ENCODE data around the gene MARK2. TPM values are rescaled to one million over a fixed set of nuclear protein-coding genes. Genes with fewer than 3 reads are reported as not detected.
"Not testable (repeated sequence)": the region's sequence is repeated elsewhere in the genome, so short reads cannot be mapped to it uniquely, and the experiment has no call there.

Gene MARK2
- 10 to 100 TPM; 12.2 to 15.5 TPM for total RNA-seq
- 10 to 100 TPM; 32.4 to 32.5 TPM for polyA plus RNA-seq (ENCODE audit: insufficient read length in 2 of 2)
- long read RNA-seq, donor 1, partial matches to known transcripts: 6 of 7 reads
- long read RNA-seq, donor 1, other reads (novel, unspliced or antisense): 0 of 7 reads
- long read RNA-seq, donor 2: 0 reads
- long read RNA-seq, donor 3, partial matches to known transcripts: 10 of 10 reads
- long read RNA-seq, donor 3, other reads (novel, unspliced or antisense): 0 of 10 reads
- long read RNA-seq, donor 4, partial matches to known transcripts: 8 of 9 reads
- long read RNA-seq, donor 4, other reads (novel, unspliced or antisense): 0 of 9 reads

- Histone ChIP-seq H3K4me1 (ENCODE audit: control insufficient read depth, insufficient read depth, low read length) (peaks cover 42% of the 10 kb centered on the region), H3K27ac (ENCODE audit: low read depth, low read length) (peak within 1 kb of the TSS; percentile 49)
Observed at GRCh38 chr11:63838678-63839507, at the start of gene MARK2. TSS of gene MARK2 (plus strand) at chr11:63839110. CDS start at chr11:63839507, 397 bp downstream.

GRCh38 chr11:63791495-63792167, 47.3 kb upstream of the MARK2 start:
- DNase-seq (ENCODE audit: low read depth in 4 of 6, low spot score in 6 of 6): no peak
- H3K27ac ChIP-seq (ENCODE audit: low read depth, low read length): no peak overlapping the region
- no peaks in the 10 kb centered on the region for H3K27me3 ChIP-seq (ENCODE audit: control insufficient read depth, insufficient read depth, low read length)

More at GRCh38 chr11:63838678-63839507, at the start of gene MARK2:
- H3K27me3 ChIP-seq (ENCODE audit: control insufficient read depth, insufficient read depth, low read length): no peaks in the 10 kb centered on the region
- peak; percentile 97 to 100 (median 99) for DNase-seq (ENCODE audit: low read depth in 4 of 6, low spot score in 6 of 6)
- peak within 1 kb of the TSS; percentile 80 for H3K4me3 ChIP-seq (ENCODE audit: low read depth, low read length)
- WGBS (ENCODE audit: insufficient coverage): under 1% methylated on average over 100 of the region's 100 CpGs
- H3K9me3 ChIP-seq (ENCODE audit: control insufficient read depth, insufficient read depth, low read length): no peaks in the 10 kb centered on the region
- peaks cover 4% of the 10 kb centered on the region for H3K36me3 ChIP-seq (ENCODE audit: control insufficient read depth, insufficient read depth, low read length)

GRCh38 chr11:63793161-63793560, 45.7 kb upstream of the MARK2 start:
- Histone ChIP-seq H3K4me3 (ENCODE audit: low read depth, low read length) (no peak overlapping the region), H3K36me3 (ENCODE audit: control insufficient read depth, insufficient read depth, low read length) (no peaks in the 10 kb centered on the region), H3K27ac (ENCODE audit: low read depth, low read length) (no peak overlapping the region)

More at GRCh38 chr11:63791495-63792167, 47.3 kb upstream of the MARK2 start:
- Histone ChIP-seq H3K4me3 (ENCODE audit: low read depth, low read length) (no peak overlapping the region), H3K9me3 (ENCODE audit: control insufficient read depth, insufficient read depth, low read length) (no peaks in the 10 kb centered on the region), H3K36me3 (ENCODE audit: control insufficient read depth, insufficient read depth, low read length) (no peaks in the 10 kb centered on the region), H3K4me1 (ENCODE audit: control insufficient read depth, insufficient read depth, low read length) (no peaks in the 10 kb centered on the region)
- WGBS (ENCODE audit: insufficient coverage): 94% methylated on average over 2 of the region's 6 CpGs

GRCh38 chr11:63795066-63795465, 43.8 kb upstream of the MARK2 start:
- WGBS (ENCODE audit: insufficient coverage): 87% methylated on average over 9 of the region's 11 CpGs
- Histone ChIP-seq H3K27ac (ENCODE audit: low read depth, low read length) (no peak overlapping the region), H3K9me3 (ENCODE audit: control insufficient read depth, insufficient read depth, low read length) (no peaks in the 10 kb centered on the region), H3K36me3 (ENCODE audit: control insufficient read depth, insufficient read depth, low read length) (no peaks in the 10 kb centered on the region), H3K4me3 (ENCODE audit: low read depth, low read length) (no peak overlapping the region), H3K27me3 (ENCODE audit: control insufficient read depth, insufficient read depth, low read length) (no peaks in the 10 kb centered on the region), H3K4me1 (ENCODE audit: control insufficient read depth, insufficient read depth, low read length) (no peaks in the 10 kb centered on the region)
- DNase-seq (ENCODE audit: low read depth in 4 of 6, low spot score in 6 of 6): no peak

More at GRCh38 chr11:63793161-63793560, 45.7 kb upstream of the MARK2 start:
- no peaks in the 10 kb centered on the region for H3K27me3 ChIP-seq (ENCODE audit: control insufficient read depth, insufficient read depth, low read length)
- H3K4me1 ChIP-seq (ENCODE audit: control insufficient read depth, insufficient read depth, low read length): no peaks in the 10 kb centered on the region
- DNase-seq (ENCODE audit: low read depth in 4 of 6, low spot score in 6 of 6): no peak
- H3K9me3 ChIP-seq (ENCODE audit: control insufficient read depth, insufficient read depth, low read length): no peaks in the 10 kb centered on the region

DNA sequence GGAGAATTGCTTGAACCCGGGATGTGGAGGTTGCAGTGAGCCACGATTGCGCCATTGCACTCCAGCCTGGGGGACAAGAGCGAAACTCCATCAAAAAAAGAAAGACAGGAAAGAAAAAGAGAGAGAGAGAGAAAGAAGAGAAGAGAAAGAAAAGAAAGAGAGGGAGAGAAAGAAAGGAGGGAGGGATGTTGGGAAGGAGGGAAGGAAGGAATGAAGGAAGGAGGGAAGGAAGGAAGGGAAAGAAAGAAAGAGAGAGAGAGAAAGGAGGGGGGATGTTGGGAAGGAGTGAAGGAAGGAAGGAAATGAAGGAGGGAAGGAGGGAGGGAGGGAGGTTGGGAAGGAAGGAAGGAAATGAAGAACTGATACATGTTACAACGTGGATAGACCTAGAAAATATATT, 38.0 kb upstream of the MARK2 start:
- Histone ChIP-seq H3K27ac (ENCODE audit: low read depth, low read length) (no peak overlapping the region), H3K4me1 (ENCODE audit: control insufficient read depth, insufficient read depth, low read length) (no peaks in the 10 kb centered on the region)
- 97% methylated on average over 4 of the region's 5 CpGs for WGBS (ENCODE audit: insufficient coverage)

DNA sequence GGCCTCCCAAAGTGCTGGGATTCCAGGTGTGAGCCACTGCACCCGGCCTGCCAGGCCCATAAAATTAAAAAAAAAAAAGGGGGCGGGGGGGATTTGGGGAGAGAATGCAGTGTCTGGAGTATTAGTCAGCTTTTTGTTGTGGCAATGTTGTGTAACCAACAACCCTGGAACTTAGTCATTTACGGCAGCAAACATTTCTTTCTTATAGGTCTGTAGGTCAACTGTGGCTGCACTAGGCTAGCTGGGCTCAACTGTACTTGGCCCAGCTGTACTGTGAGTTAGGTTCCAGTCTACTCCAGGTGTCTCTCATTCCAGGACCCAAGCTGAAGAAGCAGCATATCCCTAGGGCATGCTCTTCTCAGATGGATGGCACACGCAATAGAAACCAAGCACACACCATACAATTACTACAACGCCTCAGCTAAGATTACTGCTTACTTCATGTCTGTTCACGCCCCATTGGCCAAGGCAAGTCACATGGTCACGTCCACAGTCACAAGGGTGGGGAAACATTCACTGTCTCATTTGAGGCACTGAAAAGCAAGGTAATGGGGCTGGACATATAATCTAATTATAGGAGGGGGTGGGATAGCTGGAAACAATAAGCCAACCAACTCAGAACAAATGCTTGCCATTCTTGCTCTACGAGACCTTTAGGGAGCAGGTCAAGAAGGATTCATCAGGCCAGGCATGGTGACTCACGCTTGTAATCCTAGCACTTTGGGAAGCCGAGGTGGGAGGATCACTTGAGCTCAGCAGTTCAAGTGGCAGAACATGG, 36.1 kb upstream of the MARK2 start:
- H3K36me3 ChIP-seq (ENCODE audit: control insufficient read depth, insufficient read depth, low read length): no peaks in the 10 kb centered on the region
- no peaks in the 10 kb centered on the region for H3K9me3 ChIP-seq (ENCODE audit: control insufficient read depth, insufficient read depth, low read length)
- H3K4me3 ChIP-seq (ENCODE audit: low read depth, low read length): no peak overlapping the region
- H3K27ac ChIP-seq (ENCODE audit: low read depth, low read length): no peak overlapping the region
- H3K4me1 ChIP-seq (ENCODE audit: control insufficient read depth, insufficient read depth, low read length): no peaks in the 10 kb centered on the region
- WGBS (ENCODE audit: insufficient coverage): 93% methylated on average over 6 of the region's 10 CpGs
- H3K27me3 ChIP-seq (ENCODE audit: control insufficient read depth, insufficient read depth, low read length): no peaks in the 10 kb centered on the region
- DNase-seq (ENCODE audit: low read depth in 4 of 6, low spot score in 6 of 6): peak in 1 of 6 donors; percentile 51

More for the DNA sequence above, 38.0 kb upstream of the MARK2 start:
- no peak for DNase-seq (ENCODE audit: low read depth in 4 of 6, low spot score in 6 of 6)
- Histone ChIP-seq H3K36me3 (ENCODE audit: control insufficient read depth, insufficient read depth, low read length) (no peaks in the 10 kb centered on the region), H3K9me3 (ENCODE audit: control insufficient read depth, insufficient read depth, low read length) (no peaks in the 10 kb centered on the region), H3K27me3 (ENCODE audit: control insufficient read depth, insufficient read depth, low read length) (no peaks in the 10 kb centered on the region), H3K4me3 (ENCODE audit: low read depth, low read length) (no peak overlapping the region)

DNA sequence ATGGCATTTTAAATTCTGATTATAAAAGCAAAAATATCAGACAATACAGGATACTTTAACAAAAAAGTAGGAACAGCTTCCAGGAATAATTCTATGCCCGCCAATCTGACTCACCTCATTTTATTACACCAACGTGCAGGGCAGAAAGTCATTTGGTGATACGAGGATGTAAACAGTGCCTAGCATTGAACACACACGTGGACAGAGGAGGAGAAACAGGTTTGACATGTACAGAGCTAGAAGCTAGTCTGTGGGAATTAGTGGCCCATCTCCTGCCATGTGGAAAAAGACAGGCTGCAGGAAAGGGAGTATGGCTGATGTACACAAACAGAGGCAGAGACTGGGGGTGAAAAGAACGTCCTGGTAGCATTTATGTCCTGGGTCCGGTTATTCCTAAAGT, 34.7 kb upstream of the MARK2 start:
- Histone ChIP-seq H3K4me3 (ENCODE audit: low read depth, low read length) (no peak overlapping the region), H3K9me3 (ENCODE audit: control insufficient read depth, insufficient read depth, low read length) (no peaks in the 10 kb centered on the region), H3K27ac (ENCODE audit: low read depth, low read length) (no peak overlapping the region), H3K36me3 (ENCODE audit: control insufficient read depth, insufficient read depth, low read length) (no peaks in the 10 kb centered on the region), H3K4me1 (ENCODE audit: control insufficient read depth, insufficient read depth, low read length) (no peaks in the 10 kb centered on the region), H3K27me3 (ENCODE audit: control insufficient read depth, insufficient read depth, low read length) (no peaks in the 10 kb centered on the region)
- 78% methylated on average over 2 of the region's 6 CpGs for WGBS (ENCODE audit: insufficient coverage)
- no peak for DNase-seq (ENCODE audit: low read depth in 4 of 6, low spot score in 6 of 6)

DNA sequence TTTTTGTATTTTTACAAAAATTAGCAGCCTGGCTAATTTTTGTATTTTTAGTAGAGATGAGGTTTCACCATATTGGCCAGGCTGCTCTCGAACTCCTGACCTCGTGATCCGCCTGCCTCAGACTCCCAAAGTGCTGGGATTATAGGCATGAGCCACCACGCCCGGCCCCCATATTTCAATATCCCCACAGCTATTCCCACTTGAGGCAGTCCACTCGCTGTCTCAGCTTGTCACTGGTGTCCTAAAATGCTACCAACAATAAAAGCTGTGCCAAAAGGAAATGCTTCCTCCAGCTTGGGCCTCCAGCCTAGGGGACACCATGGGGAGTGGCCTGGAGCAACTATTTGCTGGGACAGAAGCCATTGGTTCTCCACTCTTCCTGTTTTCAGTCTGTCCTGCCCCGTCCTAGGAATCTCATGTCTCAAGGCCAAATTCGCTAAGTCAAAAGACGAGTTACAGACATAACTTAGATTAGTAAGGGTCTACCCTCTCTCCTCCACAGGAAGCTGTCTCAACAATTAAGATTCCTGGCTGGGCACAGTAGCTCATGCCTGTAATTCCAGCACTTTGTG, 33.0 kb upstream of the MARK2 start:
- no peak overlapping the region for H3K27ac ChIP-seq (ENCODE audit: low read depth, low read length)
- no peak for DNase-seq (ENCODE audit: low read depth in 4 of 6, low spot score in 6 of 6)

DNA sequence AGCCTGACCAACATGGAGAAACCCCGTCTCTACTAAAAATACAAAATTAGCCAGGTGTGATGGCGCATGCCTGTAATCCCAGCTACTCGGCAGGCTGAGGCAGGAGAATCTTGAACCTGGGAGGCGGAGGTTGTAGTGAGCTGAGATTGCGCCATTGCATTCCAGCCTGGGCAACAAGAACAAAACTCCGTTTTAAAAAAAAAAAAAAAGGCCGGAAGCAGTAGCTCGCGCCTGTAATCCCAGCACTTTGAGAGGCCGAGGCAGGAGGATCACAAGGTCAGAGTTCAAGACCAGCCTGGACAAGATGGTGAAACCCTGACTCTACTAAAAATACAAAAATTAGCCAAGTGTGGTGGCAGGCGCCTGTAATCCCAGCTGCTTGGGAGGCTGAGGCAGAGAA, 28.5 kb upstream of the MARK2 start:
- peaks cover 18% of the 10 kb centered on the region for H3K4me1 ChIP-seq (ENCODE audit: control insufficient read depth, insufficient read depth, low read length)
- not testable (repeated sequence) for H3K27me3 ChIP-seq (ENCODE audit: control insufficient read depth, insufficient read depth, low read length); H3K4me3 ChIP-seq (ENCODE audit: low read depth, low read length); DNase-seq (ENCODE audit: low read depth in 4 of 6, low spot score in 6 of 6); H3K9me3 ChIP-seq (ENCODE audit: control insufficient read depth, insufficient read depth, low read length); H3K36me3 ChIP-seq (ENCODE audit: control insufficient read depth, insufficient read depth, low read length); H3K27ac ChIP-seq (ENCODE audit: low read depth, low read length)
- WGBS (ENCODE audit: insufficient coverage): 86% methylated on average over 3 of the region's 11 CpGs

More for the DNA sequence above, 33.0 kb upstream of the MARK2 start:
- Histone ChIP-seq H3K36me3 (ENCODE audit: control insufficient read depth, insufficient read depth, low read length) (no peaks in the 10 kb centered on the region), H3K27me3 (ENCODE audit: control insufficient read depth, insufficient read depth, low read length) (no peaks in the 10 kb centered on the region), H3K4me1 (ENCODE audit: control insufficient read depth, insufficient read depth, low read length) (no peaks in the 10 kb centered on the region), H3K4me3 (ENCODE audit: low read depth, low read length) (no peak overlapping the region), H3K9me3 (ENCODE audit: control insufficient read depth, insufficient read depth, low read length) (no peaks in the 10 kb centered on the region)
- WGBS (ENCODE audit: insufficient coverage): 85% methylated on average over 4 of the region's 9 CpGs
